ENCODE results near the gene IKZF2.

IKZF2 gene

DNA sequence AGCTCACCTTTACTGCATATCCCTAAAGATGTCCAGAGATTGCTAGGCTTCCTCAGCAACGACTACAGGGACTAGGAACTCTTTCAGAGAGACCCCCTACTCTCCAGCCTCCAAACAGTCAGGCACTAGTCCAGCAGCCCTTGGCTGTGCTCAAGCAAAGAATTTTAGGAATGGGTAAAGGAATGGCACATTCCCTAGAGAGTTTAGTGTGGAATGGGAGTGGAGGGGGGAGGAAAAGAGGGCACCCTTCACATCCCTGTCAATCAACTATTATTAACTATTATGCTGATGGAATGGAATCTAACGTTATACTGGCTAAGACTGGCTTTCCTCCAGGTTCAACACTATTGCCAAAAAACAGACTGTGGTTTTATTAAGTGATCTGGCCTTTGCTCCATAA lies 64.8 kb downstream of the IKZF2 start:
- TF ChIP-seq FOXP2 (optimal IDR thresholded peaks at IDR 0.05; ENCODE audit: control extremely low read depth, extremely low read length, insufficient read depth) (no peak), POLR2AphosphoS5 (IDR thresholded peaks at IDR 0.05; ENCODE audit: borderline replicate concordance, low read depth, low read length) (no peak)
- H3K9me3 ChIP-seq (ENCODE audit: low read depth, low read length) = no peaks in the 10 kb centered on the region
- no peak overlapping the region for H3K4me3 ChIP-seq
- DNase-seq (ENCODE audit: low read depth, low spot score) = no peak
- no peak overlapping the region for H3K9ac ChIP-seq (ENCODE audit: insufficient read length)
- no peak overlapping the region for H3K27ac ChIP-seq
- no peaks in the 10 kb centered on the region for H3K36me3 ChIP-seq (ENCODE audit: insufficient read depth, low read length)

DNA sequence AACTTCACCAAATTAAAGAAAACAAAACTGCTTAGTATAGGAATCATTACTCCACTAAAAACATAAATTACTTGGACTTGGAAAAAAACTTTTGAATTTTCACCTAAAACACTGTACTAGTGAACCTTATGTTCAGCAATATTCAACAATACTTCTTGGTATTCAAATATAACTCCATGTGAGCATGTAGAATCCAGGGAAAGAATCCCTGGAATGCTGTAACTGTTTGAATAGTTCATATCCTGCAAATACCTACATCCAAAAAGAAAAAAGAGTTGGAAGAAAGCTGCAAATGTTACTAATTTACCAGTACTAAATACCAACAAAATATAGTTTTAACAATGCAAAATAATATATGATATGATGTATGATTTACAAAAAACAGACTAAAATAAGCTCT lies 65.4 kb downstream of the IKZF2 start:
- no peak overlapping the region for H3K9ac ChIP-seq (ENCODE audit: insufficient read length)
- no peak overlapping the region for H3K27ac ChIP-seq
- TF ChIP-seq FOXP2 (optimal IDR thresholded peaks at IDR 0.05; ENCODE audit: control extremely low read depth, extremely low read length, insufficient read depth) (no peak), EZH2 (IDR thresholded peaks at IDR 0.05) (no peak), POLR2AphosphoS5 (IDR thresholded peaks at IDR 0.05; ENCODE audit: borderline replicate concordance, low read depth, low read length) (no peak)
- H3K9me3 ChIP-seq (ENCODE audit: low read depth, low read length) = no peaks in the 10 kb centered on the region
- H3K4me3 ChIP-seq = no peak overlapping the region
- DNase-seq (ENCODE audit: low read depth, low spot score) = no peak
- no peaks in the 10 kb centered on the region for H3K36me3 ChIP-seq (ENCODE audit: insufficient read depth, low read length)

DNA sequence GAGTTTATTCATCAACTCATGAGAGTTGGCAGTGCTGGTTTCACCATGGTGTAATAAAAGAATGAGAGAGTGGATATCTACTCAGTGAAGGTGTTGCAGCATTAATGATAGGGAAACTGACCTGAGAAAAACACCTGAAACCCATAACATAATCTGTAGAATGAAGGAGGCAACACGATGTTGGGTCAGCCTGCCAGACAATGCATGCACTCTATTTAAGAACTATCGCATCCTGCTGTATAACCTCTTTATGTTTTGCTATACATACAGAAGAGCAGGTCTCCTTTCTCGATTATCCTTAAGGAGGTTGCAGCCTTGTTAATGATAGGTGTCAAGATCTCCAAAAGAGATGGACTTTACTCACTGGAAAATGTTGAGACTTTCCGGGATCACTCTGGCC lies 65.9 kb downstream of the IKZF2 start:
- Histone ChIP-seq H3K4me3 (no peak overlapping the region), H3K9me3 (ENCODE audit: low read depth, low read length) (no peaks in the 10 kb centered on the region), H3K9ac (ENCODE audit: insufficient read length) (no peak overlapping the region), H3K27ac (no peak overlapping the region), H3K36me3 (ENCODE audit: insufficient read depth, low read length) (no peaks in the 10 kb centered on the region)
- no peak for DNase-seq (ENCODE audit: low read depth, low spot score)
- TF ChIP-seq EZH2 (IDR thresholded peaks at IDR 0.05) (no peak), POLR2AphosphoS5 (IDR thresholded peaks at IDR 0.05; ENCODE audit: borderline replicate concordance, low read depth, low read length) (no peak), FOXP2 (optimal IDR thresholded peaks at IDR 0.05; ENCODE audit: control extremely low read depth, extremely low read length, insufficient read depth) (no peak)

DNA sequence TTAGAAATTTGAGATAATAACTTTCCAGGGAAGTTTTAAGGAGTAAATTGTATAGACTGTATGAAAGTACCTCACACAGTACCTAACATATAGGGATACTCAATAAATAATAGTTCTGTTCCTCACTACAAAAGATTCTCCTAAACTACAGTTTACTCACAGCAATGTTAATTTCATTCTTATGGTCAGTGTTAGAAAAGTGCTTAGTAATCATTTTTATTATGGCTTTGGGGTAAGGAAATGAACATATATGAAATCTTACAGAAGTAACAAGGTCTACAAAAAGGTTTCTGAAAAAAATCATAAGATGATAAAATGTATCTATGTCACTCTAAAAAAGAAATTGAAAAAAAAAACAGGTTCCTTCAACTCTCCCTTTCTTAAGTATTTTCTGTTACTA lies 67.2 kb downstream of the IKZF2 start:
- TF ChIP-seq EZH2 (IDR thresholded peaks at IDR 0.05) (no peak), POLR2AphosphoS5 (IDR thresholded peaks at IDR 0.05; ENCODE audit: borderline replicate concordance, low read depth, low read length) (no peak), FOXP2 (optimal IDR thresholded peaks at IDR 0.05; ENCODE audit: control extremely low read depth, extremely low read length, insufficient read depth) (no peak)
- Histone ChIP-seq H3K36me3 (ENCODE audit: insufficient read depth, low read length) (no peaks in the 10 kb centered on the region), H3K27ac (no peak overlapping the region), H3K4me3 (no peak overlapping the region), H3K9me3 (ENCODE audit: low read depth, low read length) (no peaks in the 10 kb centered on the region), H3K9ac (ENCODE audit: insufficient read length) (no peak overlapping the region)
- no peak for DNase-seq (ENCODE audit: low read depth, low spot score)

DNA sequence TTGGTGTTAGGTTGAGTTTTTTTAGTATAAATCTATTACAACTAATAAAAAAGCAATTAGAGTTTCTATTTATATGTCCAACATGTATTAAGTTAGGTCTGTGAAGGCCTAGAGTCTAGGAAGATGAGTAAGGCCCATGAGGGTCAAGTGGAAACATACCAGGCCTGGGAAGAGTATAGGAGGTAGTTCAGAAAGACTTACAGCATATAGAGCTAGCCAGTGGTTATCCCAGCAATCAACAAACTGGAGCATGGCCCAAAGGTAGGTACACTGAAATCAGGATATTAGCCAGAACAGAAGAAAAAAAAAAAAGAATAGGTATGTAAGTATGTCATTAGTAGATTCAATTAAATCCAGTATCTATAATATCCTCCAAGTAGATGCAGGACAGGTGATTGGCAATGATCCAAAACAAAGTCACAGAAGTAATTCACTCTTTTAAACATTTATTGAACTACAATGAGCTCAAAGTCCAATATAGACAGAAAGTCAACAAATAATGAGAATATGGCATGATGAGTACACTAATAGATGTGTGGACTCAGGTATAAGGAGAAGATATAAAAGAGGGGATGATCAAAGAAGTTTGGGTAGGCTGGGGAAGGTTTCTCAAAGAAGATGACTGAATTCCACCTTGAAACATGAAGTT lies 70.3 kb downstream of the IKZF2 start:
- TF ChIP-seq POLR2AphosphoS5 (IDR thresholded peaks at IDR 0.05; ENCODE audit: borderline replicate concordance, low read depth, low read length) = no peak
- no peak for TF ChIP-seq EZH2 (IDR thresholded peaks at IDR 0.05)
- no peak for TF ChIP-seq FOXP2 (optimal IDR thresholded peaks at IDR 0.05; ENCODE audit: control extremely low read depth, extremely low read length, insufficient read depth)
- H3K9me3 ChIP-seq (ENCODE audit: low read depth, low read length) = no peaks in the 10 kb centered on the region
- H3K9ac ChIP-seq (ENCODE audit: insufficient read length) = no peak overlapping the region
- no peak for DNase-seq (ENCODE audit: low read depth, low spot score)
- no peak overlapping the region for H3K4me3 ChIP-seq
- H3K27ac ChIP-seq = no peak overlapping the region
- peaks cover 9% of the 10 kb centered on the region; the same call in 1 of the 2 replicates for H3K36me3 ChIP-seq (ENCODE audit: insufficient read depth, low read length)

DNA sequence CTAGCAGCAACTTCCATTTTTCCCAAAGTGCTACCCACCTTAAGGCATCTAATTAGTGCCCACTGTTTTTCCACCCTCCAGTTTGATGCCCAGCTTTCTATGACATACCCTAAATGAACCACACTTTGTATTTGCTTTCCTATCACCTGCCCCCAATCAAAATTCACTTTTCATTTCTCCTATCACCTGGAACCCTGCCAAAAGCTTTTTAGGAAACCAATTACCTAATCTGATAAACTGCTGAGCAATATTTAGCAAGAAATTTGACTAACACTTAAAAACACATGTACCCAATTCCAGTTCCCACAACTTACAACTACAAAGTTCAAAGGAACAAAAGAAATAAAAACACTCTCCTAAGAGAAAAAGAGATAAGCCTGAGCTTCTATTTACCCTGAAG lies 71.7 kb downstream of the IKZF2 start:
- Histone ChIP-seq H3K36me3 (ENCODE audit: insufficient read depth, low read length) (peaks cover 9% of the 10 kb centered on the region; the same call in 1 of the 2 replicates), H3K4me3 (no peak overlapping the region), H3K9me3 (ENCODE audit: low read depth, low read length) (no peaks in the 10 kb centered on the region), H3K9ac (ENCODE audit: insufficient read length) (no peak overlapping the region), H3K27ac (no peak overlapping the region)
- no peak for TF ChIP-seq FOXP2 (optimal IDR thresholded peaks at IDR 0.05; ENCODE audit: control extremely low read depth, extremely low read length, insufficient read depth)
- no peak for TF ChIP-seq POLR2AphosphoS5 (IDR thresholded peaks at IDR 0.05; ENCODE audit: borderline replicate concordance, low read depth, low read length)
- no peak for TF ChIP-seq EZH2 (IDR thresholded peaks at IDR 0.05)
- DNase-seq (ENCODE audit: low read depth, low spot score) = no peak

DNA sequence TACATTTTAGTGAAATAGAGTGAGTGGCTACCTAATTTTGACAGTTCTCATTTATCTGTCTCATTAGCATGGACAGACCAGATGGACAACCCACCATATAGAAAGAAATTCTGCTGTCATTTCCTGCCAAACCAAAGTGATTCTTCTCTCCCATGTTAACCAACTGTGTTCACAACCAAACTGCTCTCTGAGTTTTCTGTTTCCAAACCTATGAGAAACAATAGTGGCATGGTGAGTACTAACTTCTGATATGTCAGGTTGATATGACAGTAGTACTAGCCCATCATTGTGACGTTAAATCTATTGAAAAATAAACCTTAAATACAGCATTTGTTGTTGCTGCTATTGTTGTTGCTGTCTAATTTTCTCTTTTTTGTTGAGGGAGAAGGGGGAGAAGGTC lies 72.7 kb downstream of the IKZF2 start:
- no peak for DNase-seq (ENCODE audit: low read depth, low spot score)
- TF ChIP-seq EZH2 (IDR thresholded peaks at IDR 0.05) (no peak), POLR2AphosphoS5 (IDR thresholded peaks at IDR 0.05; ENCODE audit: borderline replicate concordance, low read depth, low read length) (no peak), FOXP2 (optimal IDR thresholded peaks at IDR 0.05; ENCODE audit: control extremely low read depth, extremely low read length, insufficient read depth) (no peak)
- no peak overlapping the region for H3K9ac ChIP-seq (ENCODE audit: insufficient read length)
- H3K9me3 ChIP-seq (ENCODE audit: low read depth, low read length) = no peaks in the 10 kb centered on the region
- no peak overlapping the region for H3K4me3 ChIP-seq
- H3K27ac ChIP-seq = no peak overlapping the region
- H3K36me3 ChIP-seq (ENCODE audit: insufficient read depth, low read length) = peaks cover 9% of the 10 kb centered on the region; the same call in 1 of the 2 replicates

DNA sequence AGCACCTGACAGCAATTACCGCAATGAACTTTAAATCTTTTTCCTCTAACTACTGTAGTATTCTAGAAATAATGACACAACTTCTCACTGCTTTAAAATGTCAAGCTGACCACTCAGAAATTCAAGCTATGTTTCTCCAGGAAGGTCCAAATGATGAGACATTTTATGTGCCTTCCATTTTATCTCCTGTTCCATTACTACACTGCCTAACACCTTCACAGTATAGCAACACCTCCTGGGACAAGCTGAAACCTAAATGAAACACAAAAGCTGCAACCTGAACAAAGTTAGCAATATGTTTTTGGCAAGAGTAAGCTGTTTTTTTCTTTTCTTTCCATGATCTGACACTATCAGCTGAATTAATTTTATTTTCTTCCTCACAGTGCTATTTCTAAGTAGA lies 81.9 kb downstream of the IKZF2 start:
- TF ChIP-seq POLR2AphosphoS5 (IDR thresholded peaks at IDR 0.05; ENCODE audit: borderline replicate concordance, low read depth, low read length) (no peak), FOXP2 (optimal IDR thresholded peaks at IDR 0.05; ENCODE audit: control extremely low read depth, extremely low read length, insufficient read depth) (no peak), EZH2 (IDR thresholded peaks at IDR 0.05) (no peak)
- no peaks in the 10 kb centered on the region; the same call in 1 of the 2 replicates for H3K36me3 ChIP-seq (ENCODE audit: insufficient read depth, low read length)
- H3K4me3 ChIP-seq = peak overlapping the region; percentile 36
- no peak for DNase-seq (ENCODE audit: low read depth, low spot score)
- H3K9me3 ChIP-seq (ENCODE audit: low read depth, low read length) = no peaks in the 10 kb centered on the region
- H3K27ac ChIP-seq = peak overlapping the region; percentile 78; the same call in 1 of the 2 replicates
- peak overlapping the region; percentile 17 for H3K9ac ChIP-seq (ENCODE audit: insufficient read length)
